ENCODE measurements around the gene LILRA1. TPM values are rescaled to one million over a fixed set of nuclear protein-coding genes. Genes with fewer than 3 reads are reported as not detected.
"Not testable (repeated sequence)": the region's sequence is repeated elsewhere in the genome, so short reads cannot be mapped to it uniquely, and the experiment has no call there.

LILRA1 gene
- total and polyA plus RNA-seq, 2 donors from 2014 or later: 0.43 to 2.2 TPM

- Histone ChIP-seq H3K9ac (ENCODE audit: low read length in 3 of 3) (no peak overlapping the region), H3K4me1 (ENCODE audit: control insufficient read depth in 2 of 3, insufficient read depth in 2 of 3, low read depth in 1 of 3, low read length in 3 of 3) (no peaks in the 10 kb centered on the region), H3K27ac (ENCODE audit: low read depth in 2 of 2, low read length in 2 of 2) (no peak overlapping the region), H3K4me3 (ENCODE audit: low read length in 3 of 3) (no peak overlapping the region), H3K9me3 (ENCODE audit: control insufficient read depth in 2 of 3, insufficient read depth in 1 of 3, low read length in 3 of 3) (peaks cover 0 to 3% (median 2%) of the 10 kb centered on the region in 3 donors), H3K27me3 (ENCODE audit: control insufficient read depth, insufficient read depth, low read length) (no peaks in the 10 kb centered on the region), H3K36me3 (ENCODE audit: control insufficient read depth in 2 of 3, insufficient read depth in 3 of 3, low read length in 3 of 3) (no peaks in the 10 kb centered on the region)
- no peak for DNase-seq
- FAIRE-seq: no peak
- intact Hi-C loops (cut with DNase I): no loop called here
- no peak for TF ChIP-seq CTCF (IDR thresholded peaks at IDR 0.05; ENCODE audit: borderline replicate concordance, extremely low read depth, insufficient read depth)
Measured at GRCh38 chr19:54616821-54617560, 23.6 kb downstream of the LILRA1 start.

GRCh38 chr19:54620464-54620863, 27.0 kb downstream of the LILRA1 start:
- Histone ChIP-seq H3K9me3 (ENCODE audit: control insufficient read depth in 2 of 3, insufficient read depth in 1 of 3, low read length in 3 of 3) (no peaks in the 10 kb centered on the region), H3K27ac (ENCODE audit: low read depth in 2 of 2, low read length in 2 of 2) (no peak overlapping the region), H3K4me3 (ENCODE audit: low read length in 3 of 3) (no peak overlapping the region), H3K9ac (ENCODE audit: low read length in 3 of 3) (no peak overlapping the region), H3K27me3 (ENCODE audit: control insufficient read depth, insufficient read depth, low read length) (no peaks in the 10 kb centered on the region), H3K36me3 (ENCODE audit: control insufficient read depth in 2 of 3, insufficient read depth in 3 of 3, low read length in 3 of 3) (no peaks in the 10 kb centered on the region), H3K4me1 (ENCODE audit: control insufficient read depth in 2 of 3, insufficient read depth in 2 of 3, low read depth in 1 of 3, low read length in 3 of 3) (no peaks in the 10 kb centered on the region)
- no peak for FAIRE-seq
- TF ChIP-seq CTCF (IDR thresholded peaks at IDR 0.05; ENCODE audit: borderline replicate concordance, extremely low read depth, insufficient read depth): no peak
- no peak for DNase-seq
- intact Hi-C loops (cut with DNase I): no loop called here

- intact Hi-C loops (cut with DNase I): no loop called here
- no peak for FAIRE-seq
Measured at GRCh38 chr19:54622431-54622830, 29.0 kb downstream of the LILRA1 start.

GRCh38 chr19:54624234-54624633, 30.8 kb downstream of the LILRA1 start:
- H3K36me3 ChIP-seq (ENCODE audit: control insufficient read depth in 2 of 3, insufficient read depth in 3 of 3, low read length in 3 of 3); H3K27me3 ChIP-seq (ENCODE audit: control insufficient read depth, insufficient read depth, low read length); FAIRE-seq; intact Hi-C loops (cut with DNase I); H3K9me3 ChIP-seq (ENCODE audit: control insufficient read depth in 2 of 3, insufficient read depth in 1 of 3, low read length in 3 of 3); H3K27ac ChIP-seq (ENCODE audit: low read depth in 2 of 2, low read length in 2 of 2); DNase-seq; H3K4me1 ChIP-seq (ENCODE audit: control insufficient read depth in 2 of 3, insufficient read depth in 2 of 3, low read depth in 1 of 3, low read length in 3 of 3); H3K9ac ChIP-seq (ENCODE audit: low read length in 3 of 3); H3K4me3 ChIP-seq (ENCODE audit: low read length in 3 of 3): not testable (repeated sequence)

More at GRCh38 chr19:54622431-54622830, 29.0 kb downstream of the LILRA1 start:
- H3K27me3 ChIP-seq (ENCODE audit: control insufficient read depth, insufficient read depth, low read length): no peaks in the 10 kb centered on the region
- no peaks in the 10 kb centered on the region for H3K4me1 ChIP-seq (ENCODE audit: control insufficient read depth in 2 of 3, insufficient read depth in 2 of 3, low read depth in 1 of 3, low read length in 3 of 3)
- H3K27ac ChIP-seq (ENCODE audit: low read depth in 2 of 2, low read length in 2 of 2): no peak overlapping the region
- no peak overlapping the region for H3K9ac ChIP-seq (ENCODE audit: low read length in 3 of 3)
- no peaks in the 10 kb centered on the region for H3K36me3 ChIP-seq (ENCODE audit: control insufficient read depth in 2 of 3, insufficient read depth in 3 of 3, low read length in 3 of 3)
- no peak for DNase-seq
- no peaks in the 10 kb centered on the region for H3K9me3 ChIP-seq (ENCODE audit: control insufficient read depth in 2 of 3, insufficient read depth in 1 of 3, low read length in 3 of 3)
- TF ChIP-seq CTCF (IDR thresholded peaks at IDR 0.05; ENCODE audit: borderline replicate concordance, extremely low read depth, insufficient read depth): no peak
- H3K4me3 ChIP-seq (ENCODE audit: low read length in 3 of 3): no peak overlapping the region

- H3K36me3 ChIP-seq (ENCODE audit: control insufficient read depth in 2 of 3, insufficient read depth in 3 of 3, low read length in 3 of 3); H3K27ac ChIP-seq (ENCODE audit: low read depth in 2 of 2, low read length in 2 of 2); H3K4me1 ChIP-seq (ENCODE audit: control insufficient read depth in 2 of 3, insufficient read depth in 2 of 3, low read depth in 1 of 3, low read length in 3 of 3); intact Hi-C loops (cut with DNase I); H3K4me3 ChIP-seq (ENCODE audit: low read length in 3 of 3); FAIRE-seq; H3K27me3 ChIP-seq (ENCODE audit: control insufficient read depth, insufficient read depth, low read length); H3K9me3 ChIP-seq (ENCODE audit: control insufficient read depth in 2 of 3, insufficient read depth in 1 of 3, low read length in 3 of 3); H3K9ac ChIP-seq (ENCODE audit: low read length in 3 of 3): not testable (repeated sequence)
- peak in 1 of 5 donors; percentile 22 for DNase-seq
Measured at GRCh38 chr19:54624934-54625730, 31.7 kb downstream of the LILRA1 start.

All from kidney (tissue), 14 donors.